Measurements from ENCODE around the gene SOCS1. TPM values are rescaled to one million over a fixed set of nuclear protein-coding genes. Genes with fewer than 3 reads are reported as not detected.

Gene SOCS1
- total and polyA plus RNA-seq, 2 donors (not counting 3 experiments of a cell fraction or from before 2014, with no cell fraction given): 1.1 to 1.7 TPM

- TF ChIP-seq MYC (IDR thresholded peaks at IDR 0.05; ENCODE audit: low read depth, low read length): no peak
- TF ChIP-seq FOS (IDR thresholded peaks at IDR 0.05; ENCODE audit: borderline replicate concordance, insufficient read depth, low read length): no peak
- no peak for TF ChIP-seq POLR2AphosphoS5 (IDR thresholded peaks at IDR 0.05; ENCODE audit: insufficient read depth, low read depth, low read length)
- TF ChIP-seq GATA2 (IDR thresholded peaks at IDR 0.05; ENCODE audit: insufficient read depth, insufficient read length, low read depth, low read length): no peak
- no peak for TF ChIP-seq JUN (IDR thresholded peaks at IDR 0.05; ENCODE audit: borderline replicate concordance, insufficient read depth, insufficient read length, low read depth)
- TF ChIP-seq EZH2 (IDR thresholded peaks at IDR 0.05; ENCODE audit: borderline replicate concordance, low read depth, low read length, severe bottlenecking): no peak
- no peak for TF ChIP-seq POLR2A (IDR thresholded peaks at IDR 0.05; ENCODE audit: low read depth, low read length)
- TF ChIP-seq MAX (IDR thresholded peaks at IDR 0.05; ENCODE audit: insufficient read depth, insufficient read length): no peak
- TF ChIP-seq CTCF (IDR thresholded peaks at IDR 0.05; ENCODE audit: extremely low read depth in 1 of 2, insufficient read depth in 1 of 2, low read depth in 1 of 2, low read length in 2 of 2): no peak
- no peaks in the 10 kb centered on the region for H3K79me2 ChIP-seq (ENCODE audit: control insufficient read depth, insufficient read depth, low read length)
- CTCF ChIA-PET: no interaction called here
- FAIRE-seq: no peak
- no peak overlapping the region for H3K4me2 ChIP-seq (ENCODE audit: insufficient read depth, low read length)
- POLR2A ChIA-PET: no interaction called here
- no peaks in the 10 kb centered on the region for H3K9me3 ChIP-seq (replicated peaks; ENCODE audit: control insufficient read depth, insufficient read depth, low read length)
- BruUV-seq (replicated peaks): no TSS peak
- intact Hi-C loops (cut with micrococcal nuclease) (loop anchor here (10.0 kb wide), 1 partner anchor 65 kb away; no protein-coding TSS in a partner anchor), dilution Hi-C loops (cut with MboI; ENCODE audit: extremely low pct_ligation_motif_present, low sequenced_read_pairs) (no loop called here)
- H3K4me1 ChIP-seq (ENCODE audit: control insufficient read depth, extremely low read depth, insufficient read depth, low read length): peaks cover 3% of the 10 kb centered on the region
- no peaks in the 10 kb centered on the region for H4K20me1 ChIP-seq (replicated peaks; ENCODE audit: control insufficient read depth, extremely low read depth, insufficient read depth, low read length)
- H3K9ac ChIP-seq (replicated peaks; ENCODE audit: extremely low read depth, insufficient read depth, low read length): no peak overlapping the region
- DNase-seq (ENCODE audit: low read depth, low spot score): no peak
- no peak overlapping the region for H2AFZ ChIP-seq (ENCODE audit: low read depth, low read length)
- no peak overlapping the region for H3K27ac ChIP-seq (ENCODE audit: insufficient read depth, low read depth, low read length)
- no peaks in the 10 kb centered on the region for H3K9me1 ChIP-seq (replicated peaks; ENCODE audit: control insufficient read depth, extremely low read depth, insufficient read depth, low read length)
- H3K27me3 ChIP-seq (ENCODE audit: control insufficient read depth in 2 of 2, insufficient read depth in 2 of 2, low read length in 2 of 2): peaks cover 0 to 1% of the 10 kb centered on the region in 2 experiments
- no peaks in the 10 kb centered on the region for H3K36me3 ChIP-seq (ENCODE audit: control insufficient read depth in 2 of 2, extremely low read depth in 1 of 2, insufficient read depth in 2 of 2, low read length in 2 of 2)
- H3K4me3 ChIP-seq (replicated peaks in 1 of 3; ENCODE audit: insufficient read depth in 1 of 3, low read depth in 1 of 3, low read length in 3 of 3): no peak overlapping the region
These were observed 5.8 kb downstream of the SOCS1 start for GRCh38 chr16:11250091-11250785.
